GM23248 (cell line): ENCODE results near the gene STK32B.

Experiments
- EZH2 ChIP-seq: fragments of 200-600 bp; sonication (generic); IDR thresholded peaks from 2 replicates; pipeline ENCODE4 v1.6.1; 2018; ENCODE audit warnings: antibody characterized with exemption, mild to moderate bottlenecking; ENCODE audit not compliant: insufficient read depth, poor library complexity, severe bottlenecking
- EZH2phosphoT487 ChIP-seq: fragments of 200-600 bp; sonication (generic); IDR thresholded peaks from 2 replicates; pipeline ENCODE4 v1.6.1; 2018; ENCODE audit warnings: antibody characterized with exemption, moderate library complexity, mild to moderate bottlenecking, low read depth; ENCODE audit not compliant: insufficient read depth

GRCh38 chr4:5133201-5133600 is 81.9 kb downstream of the STK32B start:
- TF ChIP-seq EZH2 = no peak
- TF ChIP-seq EZH2phosphoT487 = no peak
